GM19455 (cell line): ENCODE data around the gene SLC35E1.
A peak's percentile ranks its signal among the peaks of the same experiment; 100 is the strongest.

Experiments
- ATAC-seq: cut with Tn5 transposase; IDR thresholded peaks from one replicate; pipeline ENCODE4 v1.9.1; 2021; ENCODE audit not compliant: unreplicated experiment

Gene SLC35E1

GRCh38 chr19:16582486-16583261 is 10.5 kb upstream of the SLC35E1 start:
- no peak for ATAC-seq

- ATAC-seq = no peak
Observed at GRCh38 chr19:16581971-16582343, 9.7 kb upstream of the SLC35E1 start.

- ATAC-seq = no peak
Observed at GRCh38 chr19:16581145-16581970, 9.1 kb upstream of the SLC35E1 start.

GRCh38 chr19:16579381-16579780 is 7.2 kb upstream of the SLC35E1 start:
- ATAC-seq = no peak

GRCh38 chr19:16577531-16577985 is 5.3 kb upstream of the SLC35E1 start:
- no peak for ATAC-seq

GRCh38 chr19:16576690-16577530 is 4.7 kb upstream of the SLC35E1 start:
- ATAC-seq = no peak

- no peak for ATAC-seq
Observed at GRCh38 chr19:16575861-16576689, 3.9 kb upstream of the SLC35E1 start.

- ATAC-seq = no peak
Observed at GRCh38 chr19:16575282-16575681, 3.1 kb upstream of the SLC35E1 start.

- ATAC-seq = no peak
Observed at GRCh38 chr19:16573925-16574324, 1.7 kb upstream of the SLC35E1 start.

GRCh38 chr19:16573296-16573695 is 1.1 kb upstream of the SLC35E1 start:
- no peak for ATAC-seq

- ATAC-seq = peak; percentile 23
Observed at GRCh38 chr19:16571822-16572331, 338 bp downstream of the SLC35E1 start.

GRCh38 chr19:16571283-16571682 is 932 bp downstream of the SLC35E1 start:
- ATAC-seq = no peak

- no peak for ATAC-seq
Observed at GRCh38 chr19:16569609-16570320, 2.5 kb downstream of the SLC35E1 start.

GRCh38 chr19:16566702-16567101 is 5.5 kb downstream of the SLC35E1 start:
- no peak for ATAC-seq

GRCh38 chr19:16566161-16566560 is 6.1 kb downstream of the SLC35E1 start:
- no peak for ATAC-seq

- ATAC-seq = no peak
Observed at GRCh38 chr19:16564842-16565241, 7.4 kb downstream of the SLC35E1 start.

GRCh38 chr19:16562608-16563025 is 9.6 kb downstream of the SLC35E1 start:
- no peak for ATAC-seq

- ATAC-seq = no peak
Observed at GRCh38 chr19:16561382-16561781, 10.8 kb downstream of the SLC35E1 start.

GRCh38 chr19:16559780-16560276 is 12.4 kb downstream of the SLC35E1 start:
- ATAC-seq = no peak
